ENCODE results near the gene UXS1.
"Not testable (repeated sequence)": the region's sequence is repeated elsewhere in the genome, so short reads cannot be mapped to it uniquely, and the experiment has no call there.

DNA sequence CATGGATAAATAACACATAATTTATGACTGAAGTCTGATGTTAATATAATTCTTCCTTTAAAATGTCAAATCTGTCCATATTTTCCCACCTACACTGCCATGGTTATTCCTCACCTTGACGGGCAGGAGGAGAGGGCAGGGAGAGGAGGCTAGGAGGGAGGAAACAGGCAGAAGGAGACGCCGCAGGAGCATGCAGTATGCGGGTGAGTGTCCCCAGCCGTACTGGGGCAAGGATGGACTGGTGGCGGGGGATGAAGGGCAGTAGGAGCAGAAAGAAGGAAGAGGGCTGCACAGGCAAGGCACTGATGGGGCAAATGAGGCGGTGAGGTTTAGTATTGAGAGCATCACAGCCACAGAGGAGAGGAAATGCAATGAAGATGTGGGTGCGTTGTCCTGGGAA lies 25.1 kb upstream of the UXS1 start:
- TF ChIP-seq EZH2phosphoT487 (IDR thresholded peaks at IDR 0.05; ENCODE audit: insufficient read depth, low read depth); EZH2 (IDR thresholded peaks at IDR 0.05; ENCODE audit: insufficient read depth, poor library complexity, severe bottlenecking): not testable (repeated sequence)

Data from GM23248 (cell line).